GM10248 (cell line): Measurements from ENCODE around the gene PDZRN4.

ENCODE experiments used
- CTCF ChIA-PET: fragments of 300-600 bp; sonication (Branson Sonifier 250); formaldehyde crosslinking; extraction: SDS; loops from one replicate; lab custom pipeline; 2021; ENCODE audit warnings: antibody characterized with exemption; lab: Yijun Ruan, JAX
- POLR2A ChIA-PET: fragments of 350-650 bp; sonication (Branson Sonifier 250); formaldehyde crosslinking; extraction: SDS; loops from one replicate; lab custom pipeline; 2020; ENCODE audit warnings: antibody characterized with exemption; lab: Yijun Ruan, JAX
- DNase-seq: peaks from one replicate; pipeline ENCODE4 v3.0.0; 2012; ENCODE audit errors: extremely low spot score
- CTCF ChIP-seq: IDR thresholded peaks from 2 replicates; pipeline ENCODE4 v1.5.1; 2012; ENCODE audit warnings: mild to moderate bottlenecking, low read depth; ENCODE audit errors: extremely low read depth, missing control alignments, control extremely low read depth

PDZRN4 gene

GRCh38 chr12:41380878-41381277 lies 192.8 kb downstream of the PDZRN4 start:
- TF ChIP-seq CTCF, result no peak

GRCh38 chr12:41402801-41403200 lies 214.7 kb downstream of the PDZRN4 start:
- no peak for TF ChIP-seq CTCF
- POLR2A ChIA-PET, result no interaction called here
- no peak for DNase-seq
- CTCF ChIA-PET, result no interaction called here

More at GRCh38 chr12:41380878-41381277, 192.8 kb downstream of the PDZRN4 start:
- DNase-seq, result no peak
- POLR2A ChIA-PET, result no interaction called here
- CTCF ChIA-PET, result interaction anchor here (1.0 to 1.3 kb wide), 2 partner anchors 13 to 16 kb away, joined by 3 read pairs; no protein-coding TSS in a partner anchor

- CTCF ChIA-PET, result interaction anchor here (1.7 kb wide), 1 partner anchor 9 kb away, joined by 4 read pairs; no protein-coding TSS in a partner anchor
- POLR2A ChIA-PET, result no interaction called here
- TF ChIP-seq CTCF, result no peak
- DNase-seq, result no peak
These were observed 219.2 kb downstream of the PDZRN4 start for GRCh38 chr12:41407232-41407799.

- no peak for TF ChIP-seq CTCF
These were observed 221.5 kb downstream of the PDZRN4 start for GRCh38 chr12:41409628-41410027.

GRCh38 chr12:41418586-41418985 lies 230.5 kb downstream of the PDZRN4 start:
- ChIA-PET CTCF (no interaction called here), POLR2A (no interaction called here)
- no peak for DNase-seq
- TF ChIP-seq CTCF, result no peak

More at GRCh38 chr12:41409628-41410027, 221.5 kb downstream of the PDZRN4 start:
- no peak for DNase-seq
- ChIA-PET POLR2A (no interaction called here), CTCF (no interaction called here)

GRCh38 chr12:41419131-41419893 lies 231.2 kb downstream of the PDZRN4 start:
- TF ChIP-seq CTCF, result no peak
- ChIA-PET CTCF (interaction anchor here (1.2 to 1.6 kb wide), 3 partner anchors 8 to 14 kb away, joined by 3 to 4 read pairs (median 3); no protein-coding TSS in a partner anchor), POLR2A (no interaction called here)
- DNase-seq, result no peak
